Metanephros (tissue), 1 donor: ENCODE data around the gene TMEM191B. TPM values are rescaled to one million over a fixed set of nuclear protein-coding genes. Genes with fewer than 3 reads are reported as not detected.

Experiments
- total RNA-seq: library from RNA; depleted of rRNA; stranded (reverse); fragments of >200 nt; gene quantifications from one replicate; pipeline ENCODE4 v1.2.3, GENCODE V29; 2014

Gene TMEM191B
- 3.1 TPM for total RNA-seq

GRCh38 chr22:18527752-18528596 lies at the start of gene TMEM191B:
TSS of gene TMEM191B (plus strand) at chr22:18527802. CDS start at chr22:18527981, 179 bp downstream.

GRCh38 chr22:18518061-18518460 lies 9.5 kb upstream of the TMEM191B start, which contains the start of gene GGTLC3:
TSS of gene GGTLC3 (minus strand) at chr22:18518161. CDS start at chr22:18517897, 264 bp downstream.

Other genes with a start within 250 kb of the TMEM191B start
- 0.29 TPM for gene GGTLC3, start 9.6 kb upstream of the TMEM191B start, total RNA-seq
- 0.35 TPM for gene RIMBP3, start 84.1 kb downstream of the TMEM191B start, total RNA-seq